Articular chondrocyte of knee joint (primary cell): ENCODE data around the gene CMTM5. TPM values are rescaled to one million over a fixed set of nuclear protein-coding genes. Genes with fewer than 3 reads are reported as not detected.

Experiments
- small RNA-seq: library from RNA; depleted of rRNA; stranded (forward); fragments of <200 nt; gene quantifications from one replicate; pipeline ENCODE3, GENCODE V24; 2012
- total RNA-seq: library from RNA; depleted of rRNA; stranded (reverse); fragments of >200 nt; gene quantifications from 2 replicates; pipeline ENCODE4 v1.2.3, GENCODE V29; 2012

Gene CMTM5, protein sequence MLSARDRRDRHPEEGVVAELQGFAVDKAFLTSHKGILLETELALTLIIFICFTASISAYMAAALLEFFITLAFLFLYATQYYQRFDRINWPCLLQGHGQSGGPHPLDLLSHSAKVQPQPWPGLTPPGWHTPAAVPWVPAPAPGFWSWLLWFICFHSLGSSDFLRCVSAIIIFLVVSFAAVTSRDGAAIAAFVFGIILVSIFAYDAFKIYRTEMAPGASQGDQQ
- 0.22 and 0.26 TPM in 2 replicates for total RNA-seq

DNA sequence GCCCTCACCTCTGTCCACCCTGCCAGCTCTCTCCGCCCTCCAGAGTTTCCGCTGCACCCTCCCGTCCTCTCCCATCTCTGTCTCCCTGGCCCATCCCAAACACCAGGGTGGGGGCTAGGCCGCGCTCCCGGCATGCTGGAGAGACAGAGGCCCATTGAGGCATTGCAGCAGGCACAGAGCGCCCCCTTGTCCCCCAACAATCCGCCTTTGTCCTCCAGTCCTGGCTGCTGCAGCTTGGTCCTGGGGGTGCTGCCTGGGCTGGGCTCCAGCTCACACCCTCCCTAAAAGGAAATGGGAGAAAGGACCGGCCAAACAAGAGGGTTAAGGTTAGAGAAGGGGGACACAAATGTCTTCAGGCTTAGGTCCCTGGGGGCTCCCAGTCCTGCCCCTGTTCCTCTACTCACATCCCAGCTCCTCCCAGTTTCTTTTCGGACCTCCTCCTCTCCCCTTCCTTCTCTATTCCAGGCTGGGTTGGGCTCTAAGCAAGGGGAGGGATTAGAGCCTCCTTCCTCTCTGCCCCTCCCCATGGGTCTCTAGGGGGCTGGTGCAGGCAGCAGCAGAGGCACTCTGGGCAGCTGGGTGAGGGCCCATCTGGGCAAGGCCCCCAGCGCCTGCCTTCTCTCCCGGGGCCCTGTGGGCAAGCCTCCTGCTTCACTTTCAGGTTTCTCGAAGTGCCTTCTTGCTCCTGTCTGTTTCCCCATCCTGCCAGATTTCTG lies at the start of gene CMTM5:
Gene CMTM5, plus strand, starts transcription at position 565 of the 716 bp plus-strand sequence. CDS start 206 bp downstream, outside the sequence.

GRCh38 chr14:23352506-23353432 lies 24.1 kb upstream of the CMTM5 start, which contains the start of gene SLC22A17:
Gene SLC22A17, minus strand, starts transcription at chr14:23352887.

GRCh38 chr14:23365036-23365731 lies 11.7 kb upstream of the CMTM5 start, which contains the start of gene EFS:
Gene EFS, minus strand, starts transcription at chr14:23365172. Its CDS starts 147 bp downstream, at chr14:23365025.

DNA sequence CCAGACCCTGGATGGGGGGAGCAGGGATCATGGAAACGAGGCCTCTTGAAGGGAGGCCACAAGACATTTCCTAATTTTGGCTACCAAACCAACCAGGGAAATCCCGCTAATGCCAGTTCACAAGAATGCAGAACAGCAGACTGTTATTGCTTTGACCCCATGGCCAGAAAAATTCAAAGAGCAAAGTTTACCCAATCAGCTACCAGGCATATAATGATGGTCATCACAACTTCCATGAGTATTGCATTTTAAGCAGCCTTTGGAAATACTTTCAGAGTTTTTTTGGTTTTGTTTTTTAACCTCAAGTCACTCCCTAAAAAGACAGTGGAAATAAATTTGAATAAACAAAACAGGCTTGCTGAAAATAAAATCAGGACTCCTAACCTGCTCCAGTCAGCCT lies 4.3 kb upstream of the CMTM5 start, which contains the start of gene IL25:
Gene IL25, plus strand, starts transcription at position 301 of the 400 bp plus-strand sequence.

DNA sequence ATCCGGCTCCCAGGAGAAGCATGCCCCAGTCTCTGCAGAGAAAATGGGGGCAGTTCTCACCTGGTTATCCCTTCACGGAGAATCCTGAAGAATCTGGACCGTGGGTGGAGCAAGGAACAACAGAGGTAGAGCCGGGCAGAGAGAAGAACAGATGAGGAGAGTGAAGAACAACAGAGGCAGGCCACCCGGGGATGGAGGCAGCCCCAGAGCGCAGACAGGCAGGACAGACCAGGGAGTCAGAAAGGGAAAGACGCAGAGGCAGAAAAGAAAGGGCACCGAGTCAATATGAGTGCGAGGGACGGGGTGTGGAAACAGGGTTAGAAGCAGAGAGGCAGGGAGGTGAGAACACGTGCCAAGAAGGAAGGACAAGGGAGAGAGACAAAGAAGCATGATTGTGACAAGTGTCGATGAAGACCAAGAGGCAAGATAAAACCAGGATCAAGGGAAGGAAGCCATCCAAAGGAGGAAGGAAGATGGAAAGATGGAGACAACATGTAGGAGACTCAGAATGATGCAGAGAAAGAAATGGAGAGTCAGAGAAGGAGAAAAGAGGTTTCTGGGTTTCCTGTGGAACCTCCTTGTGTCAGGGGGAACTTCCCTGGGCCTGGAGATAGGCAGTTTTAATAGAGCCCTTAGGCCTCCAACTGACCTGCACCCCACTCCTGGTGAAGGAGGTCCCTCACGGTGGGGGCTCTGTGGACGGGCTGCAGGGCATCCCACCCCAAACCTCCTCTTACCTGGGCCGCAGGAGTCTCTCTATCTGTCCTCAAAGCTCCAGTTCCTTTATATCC lies 30.9 kb downstream of the CMTM5 start, which contains the start of gene MYH6:
Gene MYH6, minus strand, starts transcription at position 758 of the 791 bp plus-strand sequence. CDS start 1,050 bp downstream, outside the sequence.

Small RNA genes within 50 kb of the gene (small RNA-seq; reads per million reads assigned to genes)
- gene MIR208A (not detected), gene MIR208B (not detected)

Other genes with a start within 250 kb of the CMTM5 start
- 94.3 and 98.6 TPM in 2 replicates for gene SLC7A8, start 193.4 kb upstream of the CMTM5 start, total RNA-seq
- gene RNF212B, start 139.1 kb upstream of the CMTM5 start, total RNA-seq: not detected in 2 replicates
- gene HOMEZ, start 90.9 kb upstream of the CMTM5 start, total RNA-seq: 6.1 and 7.8 TPM in 2 replicates
- gene PPP1R3E, start 74.2 kb upstream of the CMTM5 start, total RNA-seq: 7.2 and 10.8 TPM in 2 replicates
- gene BCL2L2, start 70.2 kb upstream of the CMTM5 start, total RNA-seq: 17.2 and 17.9 TPM in 2 replicates
- 43.4 and 44.4 TPM in 2 replicates for gene PABPN1, start 55.6 kb upstream of the CMTM5 start, total RNA-seq
- gene SLC22A17, start 24.2 kb upstream of the CMTM5 start, total RNA-seq: 17.1 and 18.3 TPM in 2 replicates
- gene EFS, start 11.9 kb upstream of the CMTM5 start, total RNA-seq: 15.5 and 18.4 TPM in 2 replicates
- not detected in 2 replicates for gene IL25, start 4.2 kb upstream of the CMTM5 start, total RNA-seq
- not detected in 2 replicates for gene MYH6, start 31.2 kb downstream of the CMTM5 start, total RNA-seq
- not detected in 2 replicates for gene MYH7, start 58.6 kb downstream of the CMTM5 start, total RNA-seq
- 37.7 and 49.9 TPM in 2 replicates for gene NGDN, start 92.7 kb downstream of the CMTM5 start, total RNA-seq
- gene ZFHX2, start 174.7 kb downstream of the CMTM5 start, total RNA-seq: 0.32 and 0.39 TPM in 2 replicates
- 24.0 and 25.0 TPM in 2 replicates for gene THTPA, start 179.2 kb downstream of the CMTM5 start, total RNA-seq
- 7.1 and 14.4 TPM in 2 replicates for gene AP1G2, start 190.7 kb downstream of the CMTM5 start, total RNA-seq
- not detected in 2 replicates for gene JPH4, start 201.7 kb downstream of the CMTM5 start, total RNA-seq